AG09309 (cell line): Measurements from ENCODE around the gene RAB3IP.

Experiments used
- DNase-seq: peaks from one replicate; pipeline ENCODE4 v3.0.0-alpha.2; 2010; ENCODE audit warnings: low read depth
- H3K4me3 ChIP-seq: 2 replicates; pipeline ENCODE4 v1.5.1; 2011; ENCODE audit warnings: mild to moderate bottlenecking, low read depth, low read length, moderate library complexity; ENCODE audit not compliant: control insufficient read depth
- TF ChIP-seq, protein P1 (sequence below): IDR thresholded peaks from 2 replicates; pipeline ENCODE4 v1.5.1; 2011; ENCODE audit warnings: mild to moderate bottlenecking, low read depth, low read length, inconsistent platforms; ENCODE audit not compliant: insufficient read depth, control insufficient read depth; ENCODE audit errors: missing control alignments

Gene RAB3IP

DNA sequence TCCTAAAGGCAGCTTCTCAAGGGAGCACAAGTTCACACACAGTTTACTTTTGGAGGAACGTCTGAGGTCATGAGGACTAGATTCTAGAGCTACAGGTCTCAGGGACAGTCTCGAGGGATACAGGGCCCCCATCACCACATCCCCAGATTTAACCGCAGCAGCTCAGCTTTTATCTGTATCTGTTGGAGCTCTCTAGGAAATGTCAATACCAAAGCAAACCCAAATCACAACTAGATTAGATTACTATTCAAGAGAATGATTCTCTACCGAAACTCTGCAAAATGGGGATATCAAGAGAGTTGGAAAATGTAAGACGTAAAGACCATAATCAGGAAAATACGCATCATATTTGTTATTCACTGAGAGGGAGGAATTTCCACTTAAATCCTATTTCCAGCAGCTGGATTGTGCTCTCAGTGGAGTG lies 82.4 kb downstream of the RAB3IP start:
- TF ChIP-seq, protein P1, sequence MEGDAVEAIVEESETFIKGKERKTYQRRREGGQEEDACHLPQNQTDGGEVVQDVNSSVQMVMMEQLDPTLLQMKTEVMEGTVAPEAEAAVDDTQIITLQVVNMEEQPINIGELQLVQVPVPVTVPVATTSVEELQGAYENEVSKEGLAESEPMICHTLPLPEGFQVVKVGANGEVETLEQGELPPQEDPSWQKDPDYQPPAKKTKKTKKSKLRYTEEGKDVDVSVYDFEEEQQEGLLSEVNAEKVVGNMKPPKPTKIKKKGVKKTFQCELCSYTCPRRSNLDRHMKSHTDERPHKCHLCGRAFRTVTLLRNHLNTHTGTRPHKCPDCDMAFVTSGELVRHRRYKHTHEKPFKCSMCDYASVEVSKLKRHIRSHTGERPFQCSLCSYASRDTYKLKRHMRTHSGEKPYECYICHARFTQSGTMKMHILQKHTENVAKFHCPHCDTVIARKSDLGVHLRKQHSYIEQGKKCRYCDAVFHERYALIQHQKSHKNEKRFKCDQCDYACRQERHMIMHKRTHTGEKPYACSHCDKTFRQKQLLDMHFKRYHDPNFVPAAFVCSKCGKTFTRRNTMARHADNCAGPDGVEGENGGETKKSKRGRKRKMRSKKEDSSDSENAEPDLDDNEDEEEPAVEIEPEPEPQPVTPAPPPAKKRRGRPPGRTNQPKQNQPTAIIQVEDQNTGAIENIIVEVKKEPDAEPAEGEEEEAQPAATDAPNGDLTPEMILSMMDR, result no peak
- H3K4me3 ChIP-seq, result no peak overlapping the region
- DNase-seq, result no peak

DNA sequence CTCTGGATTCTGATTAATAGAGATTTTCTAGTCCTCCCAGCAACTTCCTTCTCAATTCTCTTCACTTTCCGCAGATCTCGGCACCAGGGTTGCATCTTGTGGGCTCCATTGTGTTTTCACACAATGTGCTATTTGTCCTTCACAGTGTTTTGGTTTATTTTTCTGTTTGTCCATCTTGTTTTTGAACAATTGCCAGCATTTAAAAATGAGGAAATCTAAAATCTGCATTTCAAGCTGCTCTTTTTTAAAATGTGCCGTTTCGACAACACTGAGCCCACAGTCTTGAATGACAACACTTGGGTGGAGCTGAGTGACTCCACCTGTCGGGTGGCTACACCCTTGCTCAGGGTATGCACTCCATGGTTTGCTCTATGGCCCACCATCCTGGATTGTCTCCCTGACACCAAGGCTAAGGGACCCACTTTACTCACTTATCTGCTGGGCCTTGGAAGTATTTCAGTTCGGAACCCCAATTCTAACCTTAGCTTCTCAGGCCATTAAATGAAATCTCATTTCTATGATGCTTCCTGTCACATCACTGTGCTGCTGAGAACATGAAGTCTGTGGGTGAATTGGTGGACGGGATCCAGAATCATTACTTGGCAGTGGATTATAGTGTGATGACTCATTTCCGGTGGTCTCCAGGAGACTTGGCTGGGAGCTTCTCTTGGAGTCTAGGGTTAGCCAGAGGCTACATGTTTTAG lies 82.9 kb downstream of the RAB3IP start:
- H3K4me3 ChIP-seq, result no peak overlapping the region
- TF ChIP-seq, protein P1, result no peak
- peak; percentile 1 for DNase-seq

DNA sequence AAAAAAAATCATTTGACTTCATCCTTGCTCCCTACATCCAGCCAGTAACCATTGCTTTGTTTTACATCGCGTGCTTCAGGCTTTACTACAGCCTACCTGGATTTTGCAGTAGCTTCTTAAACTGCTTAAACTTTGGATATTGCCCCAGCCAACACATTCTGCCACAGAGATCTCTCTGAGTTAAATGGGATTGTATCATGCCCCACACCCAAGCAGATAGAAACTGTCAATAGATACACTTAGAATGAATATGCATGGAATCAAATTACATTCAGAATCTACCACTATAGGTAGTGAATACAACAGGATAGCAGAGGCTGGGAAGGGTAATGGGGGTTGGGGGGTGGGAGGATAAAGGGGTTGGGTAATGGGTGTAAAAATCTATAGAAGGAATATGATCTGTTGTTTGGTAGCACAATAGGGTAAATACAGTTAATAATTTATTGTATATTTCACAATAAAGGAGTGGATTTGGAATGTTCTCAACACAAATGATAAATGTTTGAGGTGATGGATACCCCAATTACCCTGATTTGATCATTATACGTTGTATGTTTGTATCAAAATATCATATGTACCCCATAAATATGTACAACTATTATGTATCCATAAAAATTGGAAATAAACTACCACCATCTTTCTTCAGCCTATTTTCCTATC lies 83.7 kb downstream of the RAB3IP start:
- no peak for DNase-seq
- TF ChIP-seq, protein P1, result no peak
- H3K4me3 ChIP-seq, result no peak overlapping the region

DNA sequence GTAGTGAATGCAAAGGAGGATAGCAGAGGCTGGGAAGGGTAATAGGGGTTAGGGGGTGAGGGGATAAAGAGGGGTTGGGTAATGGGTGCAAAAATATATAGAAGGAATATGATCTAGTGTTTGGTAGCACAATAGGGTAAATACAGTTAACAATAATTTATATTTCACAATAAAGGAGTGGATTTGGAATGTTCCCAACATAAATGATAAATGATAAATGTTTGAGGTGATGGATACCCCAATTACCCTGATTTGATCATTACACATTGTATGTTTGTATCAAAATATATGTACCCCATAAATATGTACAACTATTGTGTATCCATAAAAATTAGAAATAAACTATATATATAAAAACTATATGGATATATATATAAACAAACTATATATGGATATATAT lies 85.4 kb downstream of the RAB3IP start:
- DNase-seq, result no peak
- TF ChIP-seq, protein P1, result no peak
- H3K4me3 ChIP-seq, result no peak overlapping the region

DNA sequence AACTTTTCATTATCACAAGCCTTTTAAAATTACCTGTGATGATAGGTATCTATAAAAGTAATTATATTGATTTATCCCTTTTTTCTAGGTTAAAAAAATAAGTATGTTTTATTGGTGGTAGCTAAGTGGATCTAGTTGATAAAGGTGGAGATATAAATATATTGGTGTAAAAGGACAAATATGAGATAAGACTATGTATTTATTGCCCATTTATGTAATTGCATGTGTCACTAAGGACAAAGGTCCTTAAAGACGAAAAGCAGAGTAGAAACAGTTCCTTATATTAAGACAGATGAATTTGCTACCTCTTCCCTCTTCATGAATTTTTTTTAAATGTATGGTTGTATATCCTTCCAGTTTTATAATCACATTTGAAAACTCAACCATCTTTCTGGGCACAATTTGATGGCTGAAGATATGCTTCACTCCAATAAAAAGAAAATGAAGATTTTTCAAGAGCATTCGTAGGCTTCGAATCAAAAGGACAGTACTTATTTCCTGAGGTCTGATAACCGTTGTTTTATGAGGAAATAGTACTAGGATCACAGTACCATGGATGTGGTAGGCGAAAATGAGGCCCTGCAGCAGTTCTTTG lies 86.4 kb downstream of the RAB3IP start, which contains the start of gene MYRFL:
TSS of gene MYRFL (plus strand) at position 262 of the 595 bp plus-strand sequence. CDS start at position 553, 291 bp downstream.
- DNase-seq, result no peak
- H3K4me3 ChIP-seq, result no peak within 1 kb of the TSS
- TF ChIP-seq, protein P1, result no peak

DNA sequence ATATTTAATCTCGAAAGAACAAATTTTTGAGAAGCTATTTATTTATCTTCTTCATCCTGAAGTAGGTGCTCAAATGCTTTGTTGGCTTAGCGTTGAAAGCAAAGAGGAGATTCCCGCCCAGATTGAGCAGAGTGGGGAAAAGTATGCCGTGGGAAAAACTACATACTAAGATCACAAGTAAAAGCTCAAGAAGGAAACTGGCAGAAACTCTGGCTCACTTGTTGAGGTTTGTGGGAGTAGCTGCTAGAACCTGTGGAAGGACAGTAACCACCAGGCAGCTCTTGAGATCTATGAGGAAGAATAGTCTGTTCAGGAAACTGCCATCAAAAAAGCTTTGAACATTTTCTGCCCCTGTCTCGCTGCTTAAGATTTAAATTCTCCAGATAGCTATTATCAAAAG lies 90.2 kb downstream of the RAB3IP start:
- TF ChIP-seq, protein P1, result no peak

More for the DNA sequence above, 90.2 kb downstream of the RAB3IP start:
- no peak overlapping the region for H3K4me3 ChIP-seq
- no peak for DNase-seq
